Fibroblast of the aortic adventitia (primary cell): ENCODE data around the gene GPATCH1. TPM values are rescaled to one million over a fixed set of nuclear protein-coding genes. Genes with fewer than 3 reads are reported as not detected.
"Not testable (repeated sequence)": the region's sequence is repeated elsewhere in the genome, so short reads cannot be mapped to it uniquely, and the experiment has no call there.

Experiments
- DNase-seq: peaks from one replicate; pipeline ENCODE4 v3.0.0-alpha.2; 2010; ENCODE audit warnings: low read depth
- H3K4me3 ChIP-seq: 2 replicates; pipeline ENCODE4 v1.5.1; 2011; ENCODE audit warnings: low read depth, mild to moderate bottlenecking, control low read depth, low read length, moderate library complexity
- CTCF ChIP-seq: IDR thresholded peaks from 2 replicates; pipeline ENCODE4 v1.5.1; 2011; ENCODE audit warnings: mild to moderate bottlenecking, low read length, control low read depth, inconsistent platforms; ENCODE audit not compliant: insufficient read depth
- total RNA-seq: library from RNA; depleted of rRNA; stranded (reverse); fragments of >200 nt; gene quantifications from 2 replicates; pipeline ENCODE4 v1.2.3, GENCODE V29; 2012; ENCODE audit warnings: low replicate concordance

The GPATCH1 gene
- total RNA-seq, 1 donor = 7.8 TPM

GRCh38 chr19:33039815-33040214 lies 41.2 kb upstream of the GPATCH1 start:
- H3K4me3 ChIP-seq = no peak overlapping the region
- no peak for TF ChIP-seq CTCF
- DNase-seq = no peak

DNA sequence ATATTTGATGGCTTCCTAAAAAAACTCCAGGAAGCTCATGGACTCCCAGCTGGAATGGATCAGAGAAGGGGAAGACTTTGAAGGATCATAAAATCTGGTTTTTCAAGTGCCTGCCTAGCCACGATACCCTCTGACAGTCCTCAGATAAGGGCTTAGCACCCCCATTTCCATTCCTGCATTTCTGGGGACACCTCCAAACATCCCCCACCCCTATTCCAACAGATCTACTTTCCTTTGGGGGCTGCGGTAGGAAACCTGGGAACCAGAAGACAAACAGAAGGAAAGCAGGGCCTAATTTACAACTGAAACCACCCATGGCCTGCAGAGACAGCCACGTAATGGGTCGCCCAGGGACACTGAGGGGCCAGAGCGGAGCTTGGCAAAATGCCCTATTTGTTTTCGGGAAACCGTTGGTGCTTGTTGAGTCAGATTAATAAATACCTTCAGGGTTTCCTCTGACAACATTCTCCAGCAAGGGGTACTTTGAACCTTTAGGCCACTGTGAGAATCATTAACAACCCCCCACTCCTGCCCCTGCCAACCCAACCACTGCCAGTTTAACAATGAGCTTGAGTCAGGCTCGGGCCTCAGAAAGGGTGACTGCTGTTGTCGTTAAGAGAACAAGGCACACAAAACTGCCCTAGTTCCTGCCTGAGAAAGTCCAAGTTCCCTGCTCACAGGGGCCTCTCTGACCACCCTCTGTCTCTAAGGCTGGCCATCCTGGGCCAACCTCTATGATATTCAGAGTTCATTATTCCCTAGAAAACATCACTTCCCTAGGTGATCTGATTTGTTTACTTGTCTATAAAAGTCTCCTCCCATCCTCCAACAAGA lies 39.8 kb upstream of the GPATCH1 start:
- no peak overlapping the region for H3K4me3 ChIP-seq
- no peak for TF ChIP-seq CTCF
- DNase-seq = peak; percentile 8

- not testable (repeated sequence) for H3K4me3 ChIP-seq, DNase-seq
These were observed 39.2 kb upstream of the GPATCH1 start for GRCh38 chr19:33041828-33042160.

DNA sequence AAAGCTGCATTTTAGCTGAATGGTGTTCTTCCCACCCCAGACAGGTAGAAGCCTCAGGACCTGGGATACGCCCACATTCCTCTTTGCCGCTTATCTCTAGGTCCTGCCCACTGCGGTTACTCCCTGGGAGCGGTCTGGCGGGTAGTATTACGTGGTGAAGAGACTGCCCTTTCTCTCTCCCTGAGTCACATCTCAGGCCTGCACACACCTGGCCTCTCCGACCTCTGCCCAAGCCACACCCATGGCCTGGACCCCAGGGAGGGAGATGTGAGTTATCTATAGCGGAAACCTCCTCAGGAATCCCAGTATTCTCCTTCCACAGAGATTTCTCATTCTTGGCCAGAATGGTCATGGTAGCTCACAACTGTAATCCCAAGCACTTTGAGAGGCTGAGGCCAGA lies 33.6 kb upstream of the GPATCH1 start:
- DNase-seq = peak; percentile 7
- no peak overlapping the region for H3K4me3 ChIP-seq
- no peak for TF ChIP-seq CTCF

- TF ChIP-seq CTCF = no peak
- DNase-seq = peak; percentile 88
- no peak overlapping the region for H3K4me3 ChIP-seq
These were observed 31.9 kb upstream of the GPATCH1 start for GRCh38 chr19:33048806-33049676.

GRCh38 chr19:33050110-33050509 lies 30.9 kb upstream of the GPATCH1 start:
- TF ChIP-seq CTCF = no peak
- no peak overlapping the region for H3K4me3 ChIP-seq
- no peak for DNase-seq

DNA sequence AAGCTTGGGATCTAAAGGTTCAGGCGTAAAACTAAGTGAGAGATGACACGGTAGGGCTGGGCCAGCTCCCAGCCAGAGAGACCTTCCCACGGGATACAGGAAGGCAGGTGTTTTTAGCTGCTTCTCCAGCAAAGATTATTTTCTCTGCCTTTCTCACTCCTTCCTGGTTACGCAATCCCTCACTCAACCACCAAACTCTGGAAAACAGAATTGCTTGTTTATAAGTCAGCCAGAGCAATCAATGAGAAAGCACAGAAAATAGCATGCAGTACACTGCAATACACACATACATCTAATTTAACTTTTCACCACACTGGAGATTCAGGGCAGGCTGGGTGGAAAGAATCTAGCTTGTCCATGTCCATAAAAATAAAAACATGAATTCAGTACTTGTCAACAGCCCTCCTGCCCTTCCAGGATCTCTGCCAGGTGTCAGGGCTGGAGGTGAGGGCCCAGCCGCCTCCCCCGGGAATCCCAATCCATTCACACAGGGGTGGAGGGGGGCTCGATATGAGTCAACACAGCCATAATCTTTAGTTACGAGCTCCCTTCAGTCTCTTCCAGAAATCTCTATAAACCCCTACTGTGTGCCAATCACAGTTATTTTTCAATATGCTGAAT lies 28.5 kb upstream of the GPATCH1 start:
- no peak for TF ChIP-seq CTCF
- H3K4me3 ChIP-seq = no peak overlapping the region
- peak; percentile 61 for DNase-seq
